HepG2 (cell line): ENCODE data around the gene VAMP2. TPM values are rescaled to one million over a fixed set of nuclear protein-coding genes. Genes with fewer than 3 reads are reported as not detected.
A peak's percentile ranks its signal among the peaks of the same experiment; 100 is the strongest.

ENCODE experiments used
- CHD2 ChIP-seq: IDR thresholded peaks from 2 replicates; pipeline ENCODE4 v1.6.1; 2011; ENCODE audit warnings: low read depth, low read length, improper control_type of control experiment
- FOXA1 ChIP-seq, 2 experiments: fragments of 450-650 bp in 1 of 2; sonication (generic) in 1 of 2; formaldehyde crosslinking in 1 of 2; IDR thresholded peaks; 2 replicates each; pipeline versions ENCODE4 v1.4.0 to v1.6.1; 2016 to 2020; ENCODE audit warnings: missing genetic modification reagents in 1 of 2
- FOXK1 ChIP-seq: sonication (generic); formaldehyde crosslinking; IDR thresholded peaks from 2 replicates; pipeline ENCODE4 v1.4.0; 2020; ENCODE audit warnings: low read depth, missing genetic modification reagents, borderline replicate concordance
- GLMP ChIP-seq: sonication (generic); formaldehyde crosslinking; IDR thresholded peaks from 2 replicates; pipeline ENCODE4 v1.9.0; 2021; ENCODE audit warnings: missing genetic modification reagents, mild to moderate bottlenecking, borderline replicate concordance
- GMEB1 ChIP-seq: sonication (generic); formaldehyde crosslinking; IDR thresholded peaks from 2 replicates; pipeline ENCODE4 v1.5.1; 2020; ENCODE audit warnings: missing genetic modification reagents, mild to moderate bottlenecking, borderline replicate concordance
- HMG20B ChIP-seq: conservative IDR thresholded peaks from 2 replicates; pipeline ENCODE4 v1.6.1; 2016; ENCODE audit warnings: missing genetic modification reagents, missing compliant biosample characterization
- HNRNPLL ChIP-seq: fragments of 200-400 bp; formaldehyde crosslinking; IDR thresholded peaks from 2 replicates; pipeline ENCODE4 v1.6.1; 2017; ENCODE audit warnings: mild to moderate bottlenecking, low read depth, low read length; ENCODE audit not compliant: poor library complexity, severe bottlenecking
- MED1 ChIP-seq: sonication (generic); formaldehyde crosslinking; IDR thresholded peaks from 2 replicates; pipeline ENCODE4 v1.4.0; 2020; ENCODE audit warnings: missing genetic modification reagents
- RFXANK ChIP-seq: IDR thresholded peaks from 2 replicates; pipeline ENCODE4 v1.6.1; 2016
- SAP130 ChIP-seq: IDR thresholded peaks from 2 replicates; pipeline ENCODE4 v1.6.1; 2016; ENCODE audit warnings: low read depth
- USF2 ChIP-seq, 2 experiments: sonication (generic) in 1 of 2; formaldehyde crosslinking in 1 of 2; IDR thresholded peaks; 2 replicates each; pipeline versions ENCODE4 v1.5.1 to v1.6.1; 2011 to 2020; ENCODE audit warnings: borderline replicate concordance in 1 of 2, low read depth in 1 of 2, low read length in 1 of 2, mild to moderate bottlenecking in 1 of 2, missing genetic modification reagents in 1 of 2, moderate library complexity in 1 of 2
- ZFP82 ChIP-seq: sonication (generic); formaldehyde crosslinking; IDR thresholded peaks from 2 replicates; pipeline ENCODE4 v1.5.1; 2020; ENCODE audit warnings: mild to moderate bottlenecking, missing genetic modification reagents, borderline replicate concordance
- ZNF224 ChIP-seq: sonication (generic); formaldehyde crosslinking; IDR thresholded peaks from 2 replicates; pipeline ENCODE4 v1.5.0; 2020; ENCODE audit warnings: mild to moderate bottlenecking, missing genetic modification reagents
- ZNF460 ChIP-seq: sonication (generic); formaldehyde crosslinking; IDR thresholded peaks from 2 replicates; pipeline ENCODE4 v1.5.1; 2020; ENCODE audit warnings: missing genetic modification reagents, mild to moderate bottlenecking, borderline replicate concordance
- ZNF589 ChIP-seq: sonication (generic); formaldehyde crosslinking; conservative IDR thresholded peaks from 2 replicates; pipeline ENCODE4 v1.8.0; 2022; ENCODE audit warnings: mild to moderate bottlenecking, moderate library complexity, missing genetic modification reagents
- polyA plus RNA-seq, 8 experiments: library from polyadenylated mRNA; depleted of rRNA in 3 of 8; stranded (reverse) in 7 of 8; unstranded in 1 of 8; fragments of >200 nt; fragmentation: Illumina TruSeq in 4 of 8; extraction: Trizol in 4 of 8; gene quantifications; 2 replicates each; pipeline versions ENCODE4 v1.2.1 to v1.2.3, GENCODE V29; 2011 to 2016; ENCODE audit warnings: low read depth in 4 of 8, missing spikeins in 1 of 8, mixed read lengths in 1 of 8; ENCODE audit not compliant: insufficient read depth in 1 of 8
- total RNA-seq, 5 experiments: library from RNA; depleted of rRNA; stranded (reverse); fragments of >200 nt; fragmentation: Illumina TruSeq; extraction: Trizol; gene quantifications; 2 replicates each; pipeline ENCODE4 v1.2.3, GENCODE V29; 2016; ENCODE audit warnings: low read depth in 1 of 5
- TF ChIP-seq, protein P1 (sequence below): IDR thresholded peaks from 2 replicates; pipeline ENCODE4 v1.6.1; 2016; ENCODE audit warnings: mild to moderate bottlenecking, missing biosample characterization, missing genetic modification reagents
- TF ChIP-seq, protein P2 (sequence below): sonication (generic); formaldehyde crosslinking; IDR thresholded peaks from 2 replicates; pipeline ENCODE4 v1.9.0; 2022; ENCODE audit warnings: missing genetic modification reagents, mild to moderate bottlenecking, borderline replicate concordance
- TF ChIP-seq, protein P3 (sequence below): IDR thresholded peaks from 2 replicates; pipeline ENCODE4 v1.6.1; 2016; ENCODE audit warnings: missing compliant biosample characterization, missing genetic modification reagents, borderline replicate concordance

The VAMP2 gene
- total and polyA plus RNA-seq, 2 of the 13 experiments (the other 11 are each of a cell fraction or from before 2014, with no cell fraction given): 3.9 to 17.2 TPM

GRCh38 chr17:8117980-8118768 is 44.6 kb downstream of the VAMP2 start, which contains the start of gene ALOXE3 (continued):
- no peak for TF ChIP-seq GLMP (CRISPR knock-in tag)
- no peak for TF ChIP-seq CHD2
- TF ChIP-seq GMEB1 (CRISPR knock-in tag): no peak
- peak; percentile 2; the same call in 1 of the 2 replicates for TF ChIP-seq SAP130 (CRISPR knock-in tag)
- TF ChIP-seq, protein P1, sequence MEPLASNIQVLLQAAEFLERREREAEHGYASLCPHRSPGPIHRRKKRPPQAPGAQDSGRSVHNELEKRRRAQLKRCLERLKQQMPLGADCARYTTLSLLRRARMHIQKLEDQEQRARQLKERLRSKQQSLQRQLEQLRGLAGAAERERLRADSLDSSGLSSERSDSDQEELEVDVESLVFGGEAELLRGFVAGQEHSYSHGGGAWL (CRISPR knock-in tag): 0 out of 2 replicates have a peak, but pooled peaks have one; percentile 52
- TF ChIP-seq USF2 (IDR thresholded peaks at IDR 0.05; ENCODE audit: low read depth, low read length): peak; percentile 58; the same call in 1 of the 2 replicates
- TF ChIP-seq USF2 (CRISPR knock-in tag; IDR thresholded peaks at IDR 0.05; ENCODE audit: borderline replicate concordance): no peak
- TF ChIP-seq FOXA1 (IDR thresholded peaks at IDR 0.05): no peak
- TF ChIP-seq FOXA1 (CRISPR knock-in tag; IDR thresholded peaks at IDR 0.05): 0 out of 2 replicates have a peak, but pooled peaks have one; percentile 2
- no peak for TF ChIP-seq HNRNPLL
- TF ChIP-seq HMG20B (CRISPR knock-in tag): no peak
- TF ChIP-seq, protein P2, sequence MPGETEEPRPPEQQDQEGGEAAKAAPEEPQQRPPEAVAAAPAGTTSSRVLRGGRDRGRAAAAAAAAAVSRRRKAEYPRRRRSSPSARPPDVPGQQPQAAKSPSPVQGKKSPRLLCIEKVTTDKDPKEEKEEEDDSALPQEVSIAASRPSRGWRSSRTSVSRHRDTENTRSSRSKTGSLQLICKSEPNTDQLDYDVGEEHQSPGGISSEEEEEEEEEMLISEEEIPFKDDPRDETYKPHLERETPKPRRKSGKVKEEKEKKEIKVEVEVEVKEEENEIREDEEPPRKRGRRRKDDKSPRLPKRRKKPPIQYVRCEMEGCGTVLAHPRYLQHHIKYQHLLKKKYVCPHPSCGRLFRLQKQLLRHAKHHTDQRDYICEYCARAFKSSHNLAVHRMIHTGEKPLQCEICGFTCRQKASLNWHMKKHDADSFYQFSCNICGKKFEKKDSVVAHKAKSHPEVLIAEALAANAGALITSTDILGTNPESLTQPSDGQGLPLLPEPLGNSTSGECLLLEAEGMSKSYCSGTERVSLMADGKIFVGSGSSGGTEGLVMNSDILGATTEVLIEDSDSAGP: 0 out of 2 replicates have a peak, but pooled peaks have one; percentile 41
- TF ChIP-seq FOXK1 (CRISPR knock-in tag): no peak
- TF ChIP-seq MED1 (CRISPR knock-in tag): 0 out of 2 replicates have a peak, but pooled peaks have one; percentile 8
- TF ChIP-seq ZNF224: no peak
- no peak for TF ChIP-seq ZNF460
- TF ChIP-seq, protein P3, sequence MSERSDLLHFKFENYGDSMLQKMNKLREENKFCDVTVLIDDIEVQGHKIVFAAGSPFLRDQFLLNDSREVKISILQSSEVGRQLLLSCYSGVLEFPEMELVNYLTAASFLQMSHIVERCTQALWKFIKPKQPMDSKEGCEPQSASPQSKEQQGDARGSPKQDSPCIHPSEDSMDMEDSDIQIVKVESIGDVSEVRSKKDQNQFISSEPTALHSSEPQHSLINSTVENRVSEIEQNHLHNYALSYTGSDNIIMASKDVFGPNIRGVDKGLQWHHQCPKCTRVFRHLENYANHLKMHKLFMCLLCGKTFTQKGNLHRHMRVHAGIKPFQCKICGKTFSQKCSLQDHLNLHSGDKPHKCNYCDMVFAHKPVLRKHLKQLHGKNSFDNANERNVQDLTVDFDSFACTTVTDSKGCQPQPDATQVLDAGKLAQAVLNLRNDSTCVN (CRISPR knock-in tag): no peak
- no peak for TF ChIP-seq ZNF589 (CRISPR knock-in tag)
- TF ChIP-seq ZFP82 (CRISPR knock-in tag): peak; percentile 16; the same call in 1 of the 2 replicates
- TF ChIP-seq RFXANK (CRISPR knock-in tag): no peak
